ENCODE results near the gene CDKAL1. TPM values are rescaled to one million over a fixed set of nuclear protein-coding genes. Genes with fewer than 3 reads are reported as not detected.

Gene CDKAL1
- total and polyA plus RNA-seq, 2 experiments from 2014 or later = 14.4 to 19.5 TPM

DNA sequence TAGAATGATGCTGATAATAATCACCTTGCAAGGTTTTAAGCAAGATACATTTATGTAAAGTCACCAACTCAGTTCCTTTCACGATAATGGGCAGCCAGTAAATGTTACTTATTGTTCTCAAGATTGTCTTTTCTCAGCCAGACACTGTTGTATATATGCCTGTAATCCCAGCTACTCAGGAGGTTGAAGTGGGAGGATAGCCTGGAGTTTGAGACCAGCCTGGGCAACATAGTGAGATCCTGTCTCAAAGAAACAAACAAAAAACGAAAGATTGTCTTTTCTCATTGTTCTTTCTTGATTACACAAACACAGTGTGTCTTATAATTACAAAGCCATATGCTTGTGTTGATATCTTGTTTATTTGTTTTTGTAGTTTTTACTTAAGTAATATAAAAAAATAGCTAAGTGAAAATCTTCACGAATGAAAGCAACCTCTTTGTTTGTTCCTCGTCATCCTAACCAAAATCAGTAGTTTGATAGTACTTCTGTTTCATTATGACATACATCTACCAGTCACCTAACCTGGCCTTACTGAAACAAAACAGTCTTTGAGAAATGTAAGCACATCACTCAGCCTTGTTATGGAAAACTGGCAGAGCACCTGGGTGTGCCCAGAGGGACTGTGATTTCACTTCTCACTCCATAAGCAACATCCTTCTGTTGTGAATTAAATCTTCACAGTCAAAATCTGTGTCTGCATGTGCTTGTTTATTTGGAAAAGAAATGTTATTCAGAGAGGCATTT is 623.1 kb downstream of the CDKAL1 start:
- Histone ChIP-seq H3K9me2 (replicated peaks; ENCODE audit: insufficient read depth) (peaks cover 5% of the 10 kb centered on the region), H2AFZ (no peak overlapping the region), H3K4me2 (no peak overlapping the region), H3K27ac (peak overlapping the region; percentile 41), H3K79me2 (no peaks in the 10 kb centered on the region), H4K20me1 (ENCODE audit: insufficient read depth, poor library complexity, severe bottlenecking) (no peaks in the 10 kb centered on the region), H3K4me3 (no peak overlapping the region), H3K4me1 (ENCODE audit: insufficient read depth) (no peaks in the 10 kb centered on the region), H3K36me3 (replicated peaks; ENCODE audit: insufficient read depth, low read depth) (no peaks in the 10 kb centered on the region), H3K27me3 (no peaks in the 10 kb centered on the region), H3K9me3 (ENCODE audit: low read depth) (no peaks in the 10 kb centered on the region)
- TF ChIP-seq EZH2phosphoT487 (IDR thresholded peaks at IDR 0.05; ENCODE audit: low read depth, severe bottlenecking, unreplicated experiment) = peak; percentile 58
- TF ChIP-seq, protein P1, sequence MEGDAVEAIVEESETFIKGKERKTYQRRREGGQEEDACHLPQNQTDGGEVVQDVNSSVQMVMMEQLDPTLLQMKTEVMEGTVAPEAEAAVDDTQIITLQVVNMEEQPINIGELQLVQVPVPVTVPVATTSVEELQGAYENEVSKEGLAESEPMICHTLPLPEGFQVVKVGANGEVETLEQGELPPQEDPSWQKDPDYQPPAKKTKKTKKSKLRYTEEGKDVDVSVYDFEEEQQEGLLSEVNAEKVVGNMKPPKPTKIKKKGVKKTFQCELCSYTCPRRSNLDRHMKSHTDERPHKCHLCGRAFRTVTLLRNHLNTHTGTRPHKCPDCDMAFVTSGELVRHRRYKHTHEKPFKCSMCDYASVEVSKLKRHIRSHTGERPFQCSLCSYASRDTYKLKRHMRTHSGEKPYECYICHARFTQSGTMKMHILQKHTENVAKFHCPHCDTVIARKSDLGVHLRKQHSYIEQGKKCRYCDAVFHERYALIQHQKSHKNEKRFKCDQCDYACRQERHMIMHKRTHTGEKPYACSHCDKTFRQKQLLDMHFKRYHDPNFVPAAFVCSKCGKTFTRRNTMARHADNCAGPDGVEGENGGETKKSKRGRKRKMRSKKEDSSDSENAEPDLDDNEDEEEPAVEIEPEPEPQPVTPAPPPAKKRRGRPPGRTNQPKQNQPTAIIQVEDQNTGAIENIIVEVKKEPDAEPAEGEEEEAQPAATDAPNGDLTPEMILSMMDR (IDR thresholded peaks at IDR 0.05; ENCODE audit: poor library complexity) = no peak
- no peak for TF ChIP-seq EZH2 (IDR thresholded peaks at IDR 0.05; ENCODE audit: borderline replicate concordance)
- peak; percentile 9 for DNase-seq (ENCODE audit: low spot score)
- 64% methylated on average over 4 of the region's 4 CpGs for WGBS (ENCODE audit: low lambda C conversion rate, missing lambda C conversion rate)

DNA sequence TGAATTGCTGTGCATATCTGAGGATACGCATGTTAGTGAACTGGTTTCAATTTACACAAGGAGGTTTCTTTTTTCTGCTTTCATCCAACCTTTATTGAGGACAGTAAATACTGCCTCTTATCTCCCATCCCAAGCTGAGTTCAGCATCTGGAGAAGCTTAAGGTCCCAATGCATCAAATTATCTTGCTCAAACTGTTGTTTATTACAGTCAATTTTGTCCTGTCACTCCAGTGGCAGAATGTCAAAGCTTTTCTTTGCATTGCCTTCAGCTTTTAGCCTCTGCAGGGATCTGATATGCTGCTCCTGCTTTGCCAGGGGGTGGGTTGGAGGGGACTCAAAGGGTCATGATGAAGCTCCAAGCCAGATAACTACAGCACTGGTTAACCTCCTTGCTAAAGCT is 623.9 kb downstream of the CDKAL1 start:
- H3K9me3 ChIP-seq (ENCODE audit: low read depth) = no peaks in the 10 kb centered on the region
- WGBS (ENCODE audit: low lambda C conversion rate, missing lambda C conversion rate) = 43% methylated on average over 1 of the region's 1 CpG
- no peak overlapping the region for H3K27ac ChIP-seq
- H3K4me1 ChIP-seq (ENCODE audit: insufficient read depth) = no peaks in the 10 kb centered on the region
- H3K27me3 ChIP-seq = no peaks in the 10 kb centered on the region
- H2AFZ ChIP-seq = no peak overlapping the region
- H3K4me2 ChIP-seq = peak overlapping the region; percentile 17
- H3K9me2 ChIP-seq (replicated peaks; ENCODE audit: insufficient read depth) = no peaks in the 10 kb centered on the region
- H3K4me3 ChIP-seq = no peak overlapping the region
- TF ChIP-seq EZH2 (IDR thresholded peaks at IDR 0.05; ENCODE audit: borderline replicate concordance) (no peak), EZH2phosphoT487 (IDR thresholded peaks at IDR 0.05; ENCODE audit: low read depth, severe bottlenecking, unreplicated experiment) (no peak)
- TF ChIP-seq, protein P1 (IDR thresholded peaks at IDR 0.05; ENCODE audit: poor library complexity) = no peak
- H3K36me3 ChIP-seq (replicated peaks; ENCODE audit: insufficient read depth, low read depth) = no peaks in the 10 kb centered on the region
- no peaks in the 10 kb centered on the region for H3K79me2 ChIP-seq
- DNase-seq (ENCODE audit: low spot score) = peak; percentile 5
- no peaks in the 10 kb centered on the region for H4K20me1 ChIP-seq (ENCODE audit: insufficient read depth, poor library complexity, severe bottlenecking)

DNA sequence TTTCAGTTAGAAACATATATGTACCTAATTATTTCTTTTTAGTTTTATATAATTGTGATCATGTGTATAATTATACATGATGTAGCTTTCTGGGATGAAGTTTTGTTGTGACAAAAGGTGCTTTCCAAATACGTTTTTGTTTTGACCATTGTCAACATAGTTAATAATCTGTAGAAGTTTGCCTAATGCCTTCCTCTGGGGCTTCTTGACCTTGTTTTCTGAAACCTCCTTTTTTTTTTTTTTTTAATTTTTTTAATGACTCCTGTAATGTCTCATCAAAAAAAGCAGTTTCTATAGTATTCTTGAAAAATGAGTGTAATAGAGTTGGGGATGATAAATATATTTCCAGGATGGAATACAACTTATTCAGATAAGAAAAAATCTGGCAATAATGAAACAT is 624.6 kb downstream of the CDKAL1 start:
- no peaks in the 10 kb centered on the region for H3K27me3 ChIP-seq
- no peak overlapping the region for H3K4me3 ChIP-seq
- H4K20me1 ChIP-seq (ENCODE audit: insufficient read depth, poor library complexity, severe bottlenecking) = no peaks in the 10 kb centered on the region
- H3K9me3 ChIP-seq (ENCODE audit: low read depth) = no peaks in the 10 kb centered on the region
- no peaks in the 10 kb centered on the region for H3K36me3 ChIP-seq (replicated peaks; ENCODE audit: insufficient read depth, low read depth)
- H3K4me2 ChIP-seq = no peak overlapping the region
- no peak overlapping the region for H3K27ac ChIP-seq
- no peaks in the 10 kb centered on the region for H3K9me2 ChIP-seq (replicated peaks; ENCODE audit: insufficient read depth)
- no peak for DNase-seq (ENCODE audit: low spot score)
- TF ChIP-seq, protein P1 (IDR thresholded peaks at IDR 0.05; ENCODE audit: poor library complexity) = no peak
- TF ChIP-seq EZH2 (IDR thresholded peaks at IDR 0.05; ENCODE audit: borderline replicate concordance) = no peak
- no peak for TF ChIP-seq EZH2phosphoT487 (IDR thresholded peaks at IDR 0.05; ENCODE audit: low read depth, severe bottlenecking, unreplicated experiment)
- H2AFZ ChIP-seq = no peak overlapping the region
- no peaks in the 10 kb centered on the region for H3K4me1 ChIP-seq (ENCODE audit: insufficient read depth)
- no peaks in the 10 kb centered on the region for H3K79me2 ChIP-seq
- WGBS (ENCODE audit: low lambda C conversion rate, missing lambda C conversion rate) = 68% methylated on average over 1 of the region's 1 CpG

Measured in hepatocyte (in vitro differentiated cells).